H9 (cell line): ENCODE data around the gene PKD1. TPM values are rescaled to one million over a fixed set of nuclear protein-coding genes. Genes with fewer than 3 reads are reported as not detected.
A peak's percentile ranks its signal among the peaks of the same experiment; 100 is the strongest.
"Not testable (repeated sequence)": the region's sequence is repeated elsewhere in the genome, so short reads cannot be mapped to it uniquely, and the experiment has no call there.

Source experiments
- DNase-seq: peaks from one replicate; pipeline ENCODE4 v3.0.0-alpha.2; 2017
- H2AFZ ChIP-seq: one replicate; pipeline ENCODE4 v1.6.1; 2013; ENCODE audit warnings: mild to moderate bottlenecking, low read length, control low read depth, moderate library complexity
- H2AK5ac ChIP-seq: 2 replicates; pipeline ENCODE4 v1.6.1; 2013; ENCODE audit warnings: low read length, control low read depth, mixed read lengths; ENCODE audit not compliant: insufficient read length
- H2BK120ac ChIP-seq: one replicate; pipeline ENCODE4 v1.6.1; 2013; ENCODE audit warnings: low read depth, mild to moderate bottlenecking, low read length, control low read depth, inconsistent platforms; ENCODE audit not compliant: poor library complexity, severe bottlenecking
- H2BK12ac ChIP-seq: 2 replicates; pipeline ENCODE4 v1.6.1; 2013; ENCODE audit warnings: low read length, control low read depth, mixed read lengths, low read depth; ENCODE audit not compliant: insufficient read length
- H2BK15ac ChIP-seq: 2 replicates; pipeline ENCODE4 v1.6.1; 2013; ENCODE audit warnings: low read depth, low read length, control low read depth
- H2BK20ac ChIP-seq: one replicate; pipeline ENCODE4 v1.6.1; 2013; ENCODE audit warnings: low read depth, mild to moderate bottlenecking, low read length, control low read depth, inconsistent platforms; ENCODE audit not compliant: poor library complexity, severe bottlenecking
- H2BK5ac ChIP-seq: 2 replicates; pipeline ENCODE4 v1.6.1; 2013; ENCODE audit warnings: low read length, control low read depth, mixed read lengths; ENCODE audit not compliant: insufficient read length
- H3K14ac ChIP-seq: 2 replicates; pipeline ENCODE4 v1.6.1; 2013; ENCODE audit warnings: low read length, control low read depth; ENCODE audit not compliant: insufficient read depth
- H3K18ac ChIP-seq: 2 replicates; pipeline ENCODE4 v1.6.1; 2013; ENCODE audit warnings: low read depth, mild to moderate bottlenecking, mixed read lengths, low read length, control low read depth; ENCODE audit not compliant: insufficient read length
- H3K23ac ChIP-seq: 2 replicates; pipeline ENCODE4 v1.6.1; 2013; ENCODE audit warnings: low read length, control low read depth, mixed read lengths, low read depth; ENCODE audit not compliant: insufficient read length
- H3K23me2 ChIP-seq: 2 replicates; pipeline ENCODE4 v1.6.1; 2013; ENCODE audit warnings: low read depth, mild to moderate bottlenecking, mixed read lengths, low read length, control low read depth; ENCODE audit not compliant: insufficient read length, poor library complexity, severe bottlenecking
- H3K27ac ChIP-seq: 2 replicates; pipeline ENCODE4 v1.5.1; 2013; ENCODE audit warnings: low read length, control low read depth, mixed read lengths, low read depth; ENCODE audit not compliant: insufficient read length
- H3K27me3 ChIP-seq: 2 replicates; pipeline ENCODE4 v1.6.1; 2013; ENCODE audit warnings: low read length, control low read depth, inconsistent platforms; ENCODE audit not compliant: insufficient read depth
- H3K4ac ChIP-seq: 2 replicates; pipeline ENCODE4 v1.6.1; 2013; ENCODE audit warnings: low read depth, mild to moderate bottlenecking, control low read depth, inconsistent platforms, low read length, moderate library complexity
- H3K4me1 ChIP-seq: 2 replicates; pipeline ENCODE4 v1.6.1; 2013; ENCODE audit warnings: low read length, control low read depth, inconsistent platforms; ENCODE audit not compliant: insufficient read depth
- H3K4me2 ChIP-seq: 2 replicates; pipeline ENCODE4 v1.6.1; 2013; ENCODE audit warnings: low read length, control low read depth, mixed read lengths; ENCODE audit not compliant: insufficient read length, insufficient read depth
- H3K56ac ChIP-seq: 2 replicates; pipeline ENCODE4 v1.6.1; 2013; ENCODE audit warnings: low read depth, mild to moderate bottlenecking, mixed read lengths, low read length, control low read depth; ENCODE audit not compliant: insufficient read length
- H3K79me1 ChIP-seq: 2 replicates; pipeline ENCODE4 v1.6.1; 2013; ENCODE audit warnings: low read depth, mild to moderate bottlenecking, moderate library complexity, low read length, control low read depth, inconsistent platforms; ENCODE audit not compliant: insufficient read depth, poor library complexity, severe bottlenecking
- H3K79me2 ChIP-seq: 2 replicates; pipeline ENCODE4 v1.6.1; 2013; ENCODE audit warnings: low read length, control low read depth, inconsistent platforms; ENCODE audit not compliant: insufficient read depth
- H3K9ac ChIP-seq: 2 replicates; pipeline ENCODE4 v1.6.1; 2013; ENCODE audit warnings: low read length, control low read depth, mixed read lengths; ENCODE audit not compliant: insufficient read length; ENCODE audit errors: extremely low read depth
- H3K9me3 ChIP-seq: one replicate; pipeline ENCODE4 v1.6.1; 2013; ENCODE audit warnings: low read depth, low read length, inconsistent platforms; ENCODE audit not compliant: control insufficient read depth
- H3T11ph ChIP-seq: one replicate; pipeline ENCODE4 v1.6.1; 2013; ENCODE audit warnings: mild to moderate bottlenecking, low read length, control low read depth, inconsistent platforms
- H4K20me1 ChIP-seq: one replicate; pipeline ENCODE4 v1.6.1; 2013; ENCODE audit not compliant: control insufficient read depth, insufficient read length, insufficient read depth
- H4K5ac ChIP-seq: 2 replicates; pipeline ENCODE4 v1.6.1; 2013; ENCODE audit warnings: low read depth, mild to moderate bottlenecking, mixed read lengths, low read length, control low read depth; ENCODE audit not compliant: insufficient read length
- H4K8ac ChIP-seq: replicated peaks from 2 replicates; pipeline ENCODE4 v1.6.1; 2013; ENCODE audit warnings: low read length, control low read depth, mixed read lengths, low read depth; ENCODE audit not compliant: insufficient read length
- H4K91ac ChIP-seq: 2 replicates; pipeline ENCODE4 v1.6.1; 2013; ENCODE audit warnings: low read depth, mild to moderate bottlenecking, moderate library complexity, mixed read lengths, low read length, control low read depth; ENCODE audit not compliant: insufficient read length
- H3K27ac Mint-ChIP-seq, 3 experiments: 2 replicates in 2 of 3; 3 replicates in 1 of 3; pipeline ENCODE4 v1.8.0; 2020 to 2021; ENCODE audit warnings: mixed read lengths in 3 of 3, mild to moderate bottlenecking in 1 of 3, moderate library complexity in 1 of 3
- H3K27me3 Mint-ChIP-seq: 2 replicates; pipeline ENCODE4 v1.8.0; 2021; ENCODE audit warnings: low read depth, mild to moderate bottlenecking, moderate library complexity, mixed read lengths
- H3K36me3 Mint-ChIP-seq, 3 experiments: 2 replicates in 2 of 3; 3 replicates in 1 of 3; pipeline ENCODE4 v1.8.0; 2020 to 2021; ENCODE audit warnings: low read depth in 3 of 3, mixed read lengths in 3 of 3; ENCODE audit not compliant: insufficient read depth in 1 of 3
- H3K4me1 Mint-ChIP-seq, 2 experiments: 2 replicates each; pipeline ENCODE4 v1.8.0; 2020; ENCODE audit warnings: mixed read lengths in 2 of 2
- H3K4me3 Mint-ChIP-seq, 2 experiments: 2 replicates in 1 of 2; 3 replicates in 1 of 2; pipeline ENCODE4 v1.8.0; 2020 to 2021; ENCODE audit warnings: mild to moderate bottlenecking in 2 of 2, mixed read lengths in 2 of 2, moderate library complexity in 1 of 2
- H3K9me3 Mint-ChIP-seq, 2 experiments: 2 replicates in 1 of 2; 3 replicates in 1 of 2; pipeline ENCODE4 v1.8.0; 2020; ENCODE audit warnings: mild to moderate bottlenecking in 2 of 2, mixed read lengths in 2 of 2, moderate library complexity in 1 of 2
- WGBS: extraction: QIAGEN DNeasy Blood & Tissue Kit; methylation state at CpG from one replicate; pipeline ENCODE4 v1.1.7; 2013; ENCODE audit warnings: missing lambda C conversion rate, low lambda C conversion rate, mixed read lengths; ENCODE audit not compliant: insufficient read length; ENCODE audit errors: extremely low coverage; 5-methylcytosine and 5-hydroxymethylcytosine counted together
- total RNA-seq: library from RNA; stranded (reverse); gene quantifications from 2 replicates; pipeline ENCODE4 v1.2.1, GENCODE V29; 2021

Gene PKD1
- total RNA-seq, 1 experiment from 2014 or later, result 88.0 TPM

DNA sequence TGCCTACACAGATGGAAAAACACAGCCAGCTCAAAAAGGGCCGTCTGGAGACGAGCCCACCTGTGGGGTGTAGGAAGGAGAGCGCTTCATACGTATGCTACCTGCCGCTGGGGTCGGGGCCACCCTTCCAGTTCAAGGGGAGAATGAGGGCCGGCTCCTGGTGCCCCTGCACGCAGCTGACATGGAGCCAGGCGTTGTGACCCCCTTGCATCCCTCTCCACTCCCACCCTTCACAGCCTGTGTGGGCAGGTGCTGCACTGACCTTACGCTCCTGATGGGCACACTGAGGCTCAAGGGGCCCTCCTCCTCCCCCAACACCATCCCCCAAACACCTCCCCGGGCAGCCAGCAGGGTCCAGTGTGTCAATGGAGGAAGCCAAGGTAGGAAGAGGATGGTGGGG, 10.1 kb downstream of the PKD1 start:
- Mint-ChIP-seq H3K4me1 (peaks cover 20 to 25% of the 10 kb centered on the region in 2 experiments), H3K4me3 (peak overlapping the region in 1 of 2 experiments; percentile 69; a peak in 3 of 5 replicates), H3K27ac (peak overlapping the region; percentile 77 to 95 (median 89); a peak in 5 of 7 replicates)
- not testable (repeated sequence) for H2BK15ac ChIP-seq, H3K79me2 ChIP-seq, H3K9me3 Mint-ChIP-seq, H3K4me2 ChIP-seq, H3T11ph ChIP-seq, H3K23ac ChIP-seq, H3K18ac ChIP-seq, H3K56ac ChIP-seq, H2BK5ac ChIP-seq, H3K23me2 ChIP-seq, H2AFZ ChIP-seq, H3K4ac ChIP-seq, H3K79me1 ChIP-seq, H3K27me3 Mint-ChIP-seq, DNase-seq, H3K9me3 ChIP-seq, H3K27me3 ChIP-seq, H3K9ac ChIP-seq, H4K8ac ChIP-seq, H3K27ac ChIP-seq, H3K14ac ChIP-seq, H4K5ac ChIP-seq, H3K36me3 Mint-ChIP-seq, H3K4me1 ChIP-seq, H2AK5ac ChIP-seq, H2BK12ac ChIP-seq, H2BK20ac ChIP-seq, H4K20me1 ChIP-seq, H2BK120ac ChIP-seq, H4K91ac ChIP-seq
- WGBS, result no CpG with 5 or more reads among the region's 11 CpGs

DNA sequence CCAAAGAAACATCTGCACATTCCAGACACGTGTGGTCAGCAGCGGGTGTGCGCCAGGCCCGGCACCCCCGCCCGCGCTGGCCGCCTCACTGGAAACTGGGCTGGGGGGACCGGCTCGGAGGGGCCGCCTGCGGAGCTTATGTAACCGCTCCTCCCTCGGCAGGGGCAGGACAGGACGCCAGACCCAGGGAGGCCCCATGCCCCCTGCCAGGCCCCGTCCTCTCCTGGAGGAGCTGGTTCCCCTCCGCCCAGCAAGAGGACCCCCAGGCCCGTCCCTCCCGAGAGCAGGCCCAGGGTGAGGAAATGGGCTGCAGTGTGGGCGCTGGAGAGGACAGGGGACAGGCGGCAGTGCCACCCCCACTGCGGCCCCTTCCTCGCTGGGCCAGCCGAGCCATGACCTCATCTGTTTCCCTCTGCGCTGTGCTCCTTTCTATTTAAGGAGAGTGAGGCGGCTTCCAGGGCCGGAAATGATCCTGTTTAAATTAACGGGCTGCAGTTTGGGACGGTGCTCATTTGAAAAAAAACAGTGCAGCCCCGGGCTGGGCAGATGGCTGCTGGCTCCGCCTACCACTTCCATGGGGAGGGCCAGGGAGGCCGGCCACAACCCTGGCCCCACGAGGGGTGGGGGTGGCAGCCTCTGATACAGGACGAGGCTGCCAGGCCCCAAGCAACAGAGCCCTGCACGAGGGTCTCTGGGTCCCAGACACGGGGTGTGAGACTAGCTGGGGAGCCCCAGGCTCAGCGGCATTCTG, 10.8 kb downstream of the PKD1 start:
- Histone ChIP-seq H3K14ac (peak overlapping the region; percentile 70; the same call in 1 of the 2 replicates), H3K9ac (peak overlapping the region; percentile 22), H3K18ac (peak overlapping the region; percentile 64)
- not testable (repeated sequence) for H2AFZ ChIP-seq, H3K9me3 ChIP-seq, H3K79me1 ChIP-seq, H3K4me2 ChIP-seq, H4K5ac ChIP-seq, H2BK20ac ChIP-seq, H4K91ac ChIP-seq, H4K20me1 ChIP-seq, H3T11ph ChIP-seq, H3K23me2 ChIP-seq, H3K27ac ChIP-seq, H3K9me3 Mint-ChIP-seq, H2BK12ac ChIP-seq, H2AK5ac ChIP-seq, H3K27me3 Mint-ChIP-seq, H2BK120ac ChIP-seq, H4K8ac ChIP-seq, H2BK5ac ChIP-seq, H3K36me3 Mint-ChIP-seq, H3K4ac ChIP-seq, H3K4me1 ChIP-seq, H3K23ac ChIP-seq, H2BK15ac ChIP-seq, H3K27me3 ChIP-seq, H3K56ac ChIP-seq, H3K79me2 ChIP-seq
- Mint-ChIP-seq H3K4me1 (peaks cover 20 to 25% of the 10 kb centered on the region in 2 experiments), H3K27ac (peak overlapping the region; percentile 77 to 95 (median 89); a peak in 6 of 7 replicates), H3K4me3 (peak overlapping the region; percentile 35 to 69; a peak in 4 of 5 replicates)
- WGBS, result no CpG with 5 or more reads among the region's 37 CpGs
- DNase-seq, result peak; percentile 67
